ENCODE data around the gene INPP4A.
"Not testable (repeated sequence)": the region's sequence is repeated elsewhere in the genome, so short reads cannot be mapped to it uniquely, and the experiment has no call there.

The INPP4A gene

DNA sequence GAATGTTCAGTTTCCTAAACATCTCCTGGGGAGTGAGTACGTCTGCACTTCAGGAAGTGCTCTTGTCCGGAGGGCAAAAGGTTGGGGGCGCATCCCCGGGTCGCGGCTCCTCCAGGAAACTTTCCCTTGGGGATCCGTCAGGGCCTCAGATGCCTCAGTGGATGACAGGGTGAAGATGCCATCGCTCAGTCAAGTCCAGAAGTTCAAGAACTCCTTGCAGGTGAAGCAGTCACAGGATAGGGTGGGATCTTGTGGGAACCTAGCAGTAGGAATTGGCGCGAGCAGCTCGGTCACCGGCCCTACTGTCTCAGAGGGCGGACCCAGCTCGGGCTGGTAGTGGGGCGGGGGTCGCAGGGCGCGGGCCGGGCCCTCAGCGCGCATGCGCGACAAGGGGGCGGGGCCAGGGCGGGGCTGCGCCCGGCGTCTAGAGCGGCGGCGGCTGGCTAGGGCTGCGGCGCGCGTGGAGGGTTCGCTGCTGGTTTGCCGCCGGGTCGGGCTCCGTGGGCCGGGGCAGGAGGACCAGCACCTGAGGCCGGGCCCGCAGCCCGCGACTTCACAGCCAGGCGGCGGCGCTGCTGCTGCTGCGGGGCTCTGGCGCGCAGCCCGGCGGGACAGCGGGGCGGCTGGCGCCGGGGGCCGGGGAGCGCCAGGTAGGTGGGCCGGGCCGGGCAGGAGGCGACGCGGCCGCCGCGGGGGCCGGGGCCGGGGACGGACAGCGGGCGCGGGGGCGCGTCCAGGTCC, at the start of gene INPP4A:
INPP4A (plus strand) TSS at position 423 of the 741 bp plus-strand sequence. CDS start 75,191 bp downstream, outside the sequence.
- FAIRE-seq: no peak

DNA sequence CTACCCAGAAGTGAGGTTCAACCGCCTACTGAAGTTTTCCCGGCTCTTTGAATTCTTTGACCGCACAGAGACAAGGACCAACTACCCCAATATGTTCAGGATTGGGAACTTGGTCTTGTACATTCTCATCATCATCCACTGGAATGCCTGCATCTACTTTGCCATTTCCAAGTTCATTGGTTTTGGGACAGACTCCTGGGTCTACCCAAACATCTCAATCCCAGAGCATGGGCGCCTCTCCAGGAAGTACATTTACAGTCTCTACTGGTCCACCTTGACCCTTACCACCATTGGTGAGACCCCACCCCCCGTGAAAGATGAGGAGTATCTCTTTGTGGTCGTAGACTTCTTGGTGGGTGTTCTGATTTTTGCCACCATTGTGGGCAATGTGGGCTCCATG, 48.7 kb upstream of the INPP4A start:
- no peak for FAIRE-seq

DNA sequence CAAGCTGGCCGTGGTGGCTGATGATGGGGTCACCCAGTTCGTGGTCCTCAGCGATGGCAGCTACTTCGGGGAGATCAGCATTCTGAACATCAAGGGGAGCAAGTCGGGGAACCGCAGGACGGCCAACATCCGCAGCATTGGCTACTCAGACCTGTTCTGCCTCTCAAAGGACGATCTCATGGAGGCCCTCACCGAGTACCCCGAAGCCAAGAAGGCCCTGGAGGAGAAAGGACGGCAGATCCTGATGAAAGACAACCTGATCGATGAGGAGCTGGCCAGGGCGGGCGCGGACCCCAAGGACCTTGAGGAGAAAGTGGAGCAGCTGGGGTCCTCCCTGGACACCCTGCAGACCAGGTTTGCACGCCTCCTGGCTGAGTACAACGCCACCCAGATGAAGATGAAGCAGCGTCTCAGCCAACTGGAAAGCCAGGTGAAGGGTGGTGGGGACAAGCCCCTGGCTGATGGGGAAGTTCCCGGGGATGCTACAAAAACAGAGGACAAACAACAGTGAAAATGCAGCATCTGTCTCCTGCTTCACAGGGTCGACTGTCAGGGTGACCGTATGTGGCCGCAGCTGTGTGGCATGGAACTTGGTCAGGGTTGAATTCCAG, 47.8 kb upstream of the INPP4A start:
- FAIRE-seq: no peak

DNA sequence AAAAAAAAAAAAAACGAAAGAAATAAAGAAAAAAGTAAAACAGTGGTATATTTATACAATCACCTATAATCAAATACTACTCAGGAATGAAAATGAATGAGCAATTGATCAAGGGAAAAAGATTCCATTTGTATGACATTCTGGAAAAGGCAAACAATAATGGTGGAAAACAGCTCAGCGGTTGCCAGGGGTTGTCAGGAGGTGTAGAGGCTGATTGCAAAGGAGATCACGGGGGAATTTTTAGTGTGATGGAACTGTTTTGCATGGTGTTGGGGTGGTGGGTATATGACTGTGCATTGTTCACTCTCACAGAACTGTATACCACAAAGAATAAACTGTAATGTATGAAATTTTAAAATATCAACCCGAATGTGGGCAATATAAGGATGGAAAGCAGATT, 45.5 kb upstream of the INPP4A start:
- FAIRE-seq: no peak

- no peak for FAIRE-seq
Measured at GRCh38 chr2:98403878-98404277, 40.8 kb upstream of the INPP4A start.

GRCh38 chr2:98404556-98405250, 40.0 kb upstream of the INPP4A start:
- FAIRE-seq: no peak

DNA sequence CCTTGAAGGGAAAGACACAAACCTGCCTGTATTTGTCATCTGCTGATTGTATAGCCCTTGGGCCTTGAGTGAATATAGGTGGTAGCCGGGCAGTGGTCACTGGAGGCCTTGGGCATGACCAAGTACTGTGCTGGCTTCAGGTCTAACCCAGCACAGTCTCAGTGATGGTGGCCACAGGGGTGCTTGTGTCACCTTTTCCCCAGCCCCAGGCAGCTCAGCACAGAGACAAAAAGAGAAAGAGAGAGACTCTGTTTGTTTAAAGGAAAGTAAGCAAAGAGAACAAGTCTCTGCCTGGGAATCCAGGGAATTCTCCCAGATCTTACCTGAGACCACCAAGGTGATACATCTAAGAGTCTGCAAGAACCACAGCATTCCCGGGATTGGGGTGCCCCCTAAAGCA, 39.4 kb upstream of the INPP4A start:
- no peak for FAIRE-seq

DNA sequence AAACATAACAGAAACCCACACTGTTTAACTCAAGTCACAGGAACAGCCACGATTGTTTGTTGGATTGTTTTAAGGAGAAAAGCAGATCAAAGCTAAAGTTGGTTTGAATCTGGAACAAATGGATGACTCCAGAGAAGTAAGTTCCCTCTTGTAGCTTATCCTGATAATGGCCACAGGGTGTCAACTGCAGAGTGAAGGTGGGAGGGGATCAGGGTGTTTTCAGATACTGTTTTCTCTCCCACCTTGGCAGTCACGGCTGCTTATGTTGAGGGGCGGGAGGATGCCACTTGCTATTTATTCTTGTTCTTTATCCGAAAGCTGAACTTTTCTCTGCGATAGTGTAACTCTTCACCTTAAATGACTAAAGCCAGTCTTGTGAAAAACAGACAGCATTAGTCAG, 36.5 kb upstream of the INPP4A start:
- FAIRE-seq: no peak

GRCh38 chr2:98412751-98413458, 31.8 kb upstream of the INPP4A start:
- no peak for FAIRE-seq

- FAIRE-seq: not testable (repeated sequence)
Measured at GRCh38 chr2:98414246-98414645, 30.4 kb upstream of the INPP4A start.

GRCh38 chr2:98415719-98416248, 28.9 kb upstream of the INPP4A start:
- not testable (repeated sequence) for FAIRE-seq

DNA sequence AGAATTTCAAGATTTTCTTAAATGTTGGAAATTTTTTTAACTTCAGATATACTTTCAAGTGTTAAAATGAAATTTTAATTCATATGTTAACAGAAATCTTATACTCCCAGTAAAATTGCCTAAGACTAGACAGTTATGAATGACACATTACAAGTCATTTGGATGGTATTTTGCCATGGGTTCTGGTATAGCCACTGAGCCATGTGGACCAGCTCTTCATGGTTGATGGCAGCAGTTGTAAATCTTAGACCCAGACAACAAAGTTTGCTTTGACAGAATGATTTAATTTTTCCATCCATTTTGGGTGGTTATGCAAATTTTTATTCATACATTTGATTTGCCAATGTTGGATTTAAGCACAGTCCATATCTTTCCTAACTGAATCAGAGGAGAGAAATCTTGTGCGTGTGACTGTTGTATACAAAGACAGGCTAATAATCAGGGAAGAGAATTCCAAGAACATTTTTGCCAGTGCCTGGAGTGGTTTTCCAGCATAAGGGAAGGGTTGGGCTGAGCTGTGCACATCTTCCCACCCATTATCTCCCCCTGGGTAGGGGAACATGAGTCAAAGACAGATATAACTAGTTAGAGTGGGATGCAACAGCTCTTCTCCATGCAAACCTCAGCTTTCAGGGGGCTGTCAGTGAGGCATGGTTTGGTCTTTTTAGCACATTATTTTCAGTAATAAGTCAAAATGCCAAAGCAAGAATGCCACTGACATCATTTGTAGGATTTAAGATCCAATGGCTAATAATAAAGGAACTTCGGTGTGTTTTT, 28.1 kb upstream of the INPP4A start:
- no peak for FAIRE-seq

- FAIRE-seq: no peak
Measured at GRCh38 chr2:98419544-98419943, 25.1 kb upstream of the INPP4A start.

DNA sequence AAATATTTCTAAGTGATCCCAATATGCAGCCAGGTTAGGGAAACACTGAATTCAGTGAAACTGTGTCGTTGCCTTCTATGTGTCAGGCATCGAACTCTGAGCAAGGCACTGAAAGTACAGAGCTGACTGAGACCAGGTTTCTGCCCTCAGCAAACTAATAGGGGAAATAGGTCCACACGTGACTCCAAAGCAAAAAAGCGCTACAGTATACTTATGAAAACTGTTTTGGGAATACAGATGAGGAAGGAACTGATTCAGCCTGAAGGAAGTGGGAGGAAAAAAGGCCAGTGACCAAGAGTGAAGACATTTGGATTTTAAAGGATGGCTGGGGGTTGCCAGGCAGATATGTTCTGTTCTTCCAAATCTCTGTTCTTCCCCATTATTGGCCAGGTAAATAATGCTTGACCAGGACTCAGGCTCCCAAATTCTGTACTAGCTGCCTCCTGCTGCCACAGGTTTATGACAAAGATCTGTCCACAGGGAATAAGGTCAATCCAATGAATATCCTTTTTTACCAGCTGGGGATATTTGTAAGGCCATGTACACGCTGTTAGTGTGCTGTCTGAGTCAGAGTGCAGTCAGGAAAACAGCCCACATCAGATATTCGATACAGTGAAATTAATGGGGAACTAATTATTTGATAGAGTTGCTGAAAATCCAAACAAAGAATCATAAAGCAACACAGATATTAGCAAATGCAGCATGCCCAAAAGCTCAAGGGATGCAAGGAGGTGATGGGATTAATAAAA, 24.5 kb upstream of the INPP4A start:
- no peak for FAIRE-seq

- no peak for FAIRE-seq
Measured at GRCh38 chr2:98422449-98422848, 22.2 kb upstream of the INPP4A start.

GRCh38 chr2:98426771-98427170, 17.9 kb upstream of the INPP4A start:
- FAIRE-seq: no peak

DNA sequence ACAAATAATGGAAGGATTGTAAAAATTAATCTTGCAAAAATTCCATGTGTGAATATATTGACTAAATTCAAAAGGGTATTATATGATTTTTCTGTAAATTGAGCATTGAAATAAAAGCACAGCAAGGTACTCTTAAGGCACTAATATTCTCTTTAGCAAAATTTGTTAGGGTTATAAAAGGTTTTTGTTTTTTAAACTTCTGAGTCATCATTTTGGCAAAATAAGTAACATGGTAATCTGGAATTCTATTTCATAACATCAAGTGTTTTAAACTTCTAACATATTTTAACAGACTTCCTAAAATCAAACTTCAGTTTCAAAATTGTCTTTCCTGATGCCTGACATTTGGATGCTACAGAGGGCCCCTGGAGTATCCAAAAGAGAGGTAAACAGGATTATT, 12.5 kb upstream of the INPP4A start:
- peak; percentile 36 for FAIRE-seq

GRCh38 chr2:98433363-98433964, 11.2 kb upstream of the INPP4A start:
- no peak for FAIRE-seq

- no peak for FAIRE-seq
Measured at GRCh38 chr2:98434492-98434891, 10.2 kb upstream of the INPP4A start.

GRCh38 chr2:98435670-98436069, 9.0 kb upstream of the INPP4A start:
- not testable (repeated sequence) for FAIRE-seq

GRCh38 chr2:98436734-98437133, 7.9 kb upstream of the INPP4A start:
- FAIRE-seq: no peak

Measured in colon (tissue), 2 donors.